Testis (tissue), 3 donors: ENCODE results near the gene C3. TPM values are rescaled to one million over a fixed set of nuclear protein-coding genes. Genes with fewer than 3 reads are reported as not detected.

Experiments used
- DNase-seq: peaks from one replicate; pipeline ENCODE4 v3.0.0-alpha.2; 2019
- H3K27ac ChIP-seq, 2 donors: fragments of 200-600 bp; sonication (generic); one replicate each; pipeline ENCODE4 v1.5.1; 2019
- H3K27me3 ChIP-seq: fragments of 200-600 bp; sonication (generic); one replicate; pipeline ENCODE4 v1.5.1; 2019
- H3K36me3 ChIP-seq: fragments of 200-600 bp; sonication (generic); one replicate; pipeline ENCODE4 v1.5.1; 2017; ENCODE audit warnings: low read depth; ENCODE audit errors: missing control alignments
- H3K4me1 ChIP-seq: fragments of 200-600 bp; sonication (generic); one replicate; pipeline ENCODE4 v1.5.1; 2019
- H3K4me3 ChIP-seq, 2 donors: fragments of 200-600 bp; sonication (generic); one replicate each; pipeline ENCODE4 v1.5.1; 2017 to 2019
- H3K9me3 ChIP-seq: fragments of 200-600 bp; sonication (generic); one replicate; pipeline ENCODE4 v1.5.1; 2017
- CTCF ChIP-seq, 3 experiments: fragments of 450-650 bp in 2 of 3; fragments of 200-600 bp in 1 of 3; sonication (generic) in 1 of 3; IDR thresholded peaks; one replicate each; pipeline ENCODE4 v1.5.1; 2016 to 2019; ENCODE audit warnings: antibody characterized with exemption in 3 of 3, mild to moderate bottlenecking in 2 of 3, moderate library complexity in 1 of 3
- POLR2A ChIP-seq: fragments of 450-650 bp; IDR thresholded peaks from one replicate; pipeline ENCODE4 v1.6.1; 2017; ENCODE audit warnings: antibody characterized with exemption, mild to moderate bottlenecking, moderate library complexity
- WGBS, 2 donors: methylation state at CpG; one replicate each; pipeline ENCODE4 v1.1.5; 2018; 5-methylcytosine and 5-hydroxymethylcytosine counted together
- intact Hi-C: fragments of 100-400 bp; cut with DNase I; formaldehyde crosslinking; loops from one replicate; pipeline ENCODE4 v1.15.1; 2023; ENCODE audit warnings: low total_unique reads
- polyA plus RNA-seq: library from polyadenylated mRNA; stranded (reverse); fragments of 350-450 nt; fragmentation: Illumina TruSeq; extraction: RNeasy Lipid Tissue Mini Kit (QIAGEN cat#74804); gene quantifications from one replicate; pipeline ENCODE4 v1.2.3, GENCODE V29; 2014; ENCODE audit warnings: low read depth, low replicate concordance; ENCODE audit not compliant: insufficient read depth
- total RNA-seq, 2 donors: library from RNA; depleted of rRNA; stranded (reverse); fragments of >200 nt; gene quantifications; one replicate each; pipeline ENCODE4 v1.2.3, GENCODE V29; 2016

C3 gene
- total and polyA plus RNA-seq, 3 donors from 2014 or later = 49.5 to 500 (median 131) TPM

DNA sequence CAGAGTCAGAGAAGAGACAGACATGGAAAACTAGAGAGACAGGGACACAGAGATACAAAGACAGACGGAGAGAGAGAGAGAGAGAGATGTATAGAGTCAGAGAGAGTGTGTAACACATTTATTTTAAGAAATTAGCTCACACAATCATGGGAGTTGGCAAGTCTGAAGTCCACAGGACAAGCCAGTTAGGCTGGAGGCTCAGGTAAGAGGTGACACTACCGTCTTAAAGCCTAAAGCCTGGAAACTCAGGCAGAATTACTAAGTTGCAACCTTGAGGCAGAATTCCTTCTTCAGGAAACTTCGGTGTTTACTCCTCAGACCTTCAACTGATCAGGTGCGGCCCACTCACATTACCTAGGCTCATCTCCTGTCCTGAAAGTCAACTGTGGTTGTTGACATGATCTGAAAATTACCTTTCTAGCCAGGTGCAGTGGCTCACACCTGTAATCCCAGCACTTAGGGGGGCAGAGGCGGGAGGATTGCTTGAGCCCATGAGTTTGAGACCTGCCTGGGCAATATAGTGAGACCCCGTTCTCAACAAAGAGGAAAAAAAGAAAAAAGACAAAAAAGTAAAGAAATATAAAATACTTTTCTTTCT lies 47.7 kb downstream of the C3 start:
- H3K27me3 ChIP-seq = no peaks in the 10 kb centered on the region
- H3K4me3 ChIP-seq = no peak overlapping the region
- intact Hi-C loops = no loop called here
- WGBS, 2 donors = 91% methylated on average over 6 of the region's 6 CpGs
- no peak overlapping the region for H3K27ac ChIP-seq
- DNase-seq = no peak
- no peaks in the 10 kb centered on the region for H3K36me3 ChIP-seq
- H3K9me3 ChIP-seq = no peaks in the 10 kb centered on the region
- no peak for TF ChIP-seq CTCF (IDR thresholded peaks at IDR 0.05)
- TF ChIP-seq POLR2A = no peak
- H3K4me1 ChIP-seq = no peaks in the 10 kb centered on the region

DNA sequence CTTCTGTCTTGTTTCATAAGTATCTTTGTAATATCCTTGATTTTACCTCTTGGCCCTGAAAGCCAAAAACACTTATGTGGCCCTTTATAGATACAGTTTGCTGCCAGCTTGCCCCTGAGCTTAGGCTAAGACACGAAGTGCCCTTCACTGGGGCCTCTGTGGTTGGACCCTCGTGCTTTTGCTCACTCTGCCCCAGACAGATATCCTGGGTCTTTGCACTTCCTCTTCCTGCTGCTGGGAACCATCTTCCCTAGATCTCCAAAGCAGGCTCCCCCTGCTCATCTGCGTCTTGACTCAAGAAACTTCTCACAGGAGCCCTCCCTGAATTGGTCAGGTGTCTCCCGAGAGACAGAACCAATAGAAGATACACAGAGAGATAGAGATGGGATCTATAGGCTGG lies 48.5 kb downstream of the C3 start:
- no peak for DNase-seq
- no peaks in the 10 kb centered on the region for H3K9me3 ChIP-seq
- H3K4me3 ChIP-seq = no peak overlapping the region
- intact Hi-C loops = no loop called here
- no peaks in the 10 kb centered on the region for H3K36me3 ChIP-seq
- 60 to 88% methylated on average over 3 to 4 of the region's 4 CpGs for whole genome bisulfite sequencing, 2 donors
- TF ChIP-seq CTCF (IDR thresholded peaks at IDR 0.05) (no peak), POLR2A (no peak)
- H3K27ac ChIP-seq = no peak overlapping the region
- no peaks in the 10 kb centered on the region for H3K4me1 ChIP-seq
- H3K27me3 ChIP-seq = no peaks in the 10 kb centered on the region

GRCh38 chr19:6668691-6669090 lies 51.8 kb downstream of the C3 start:
- TF ChIP-seq POLR2A (no peak), CTCF (IDR thresholded peaks at IDR 0.05) (no peak)
- Histone ChIP-seq H3K27ac (no peak overlapping the region), H3K4me3 (no peak overlapping the region), H3K36me3 (no peaks in the 10 kb centered on the region), H3K4me1 (no peaks in the 10 kb centered on the region), H3K9me3 (no peaks in the 10 kb centered on the region), H3K27me3 (no peaks in the 10 kb centered on the region)
- intact Hi-C loops = no loop called here
- no peak for DNase-seq
- WGBS, 2 donors = 84 to 85% methylated on average over 10 to 11 of the region's 11 CpGs

DNA sequence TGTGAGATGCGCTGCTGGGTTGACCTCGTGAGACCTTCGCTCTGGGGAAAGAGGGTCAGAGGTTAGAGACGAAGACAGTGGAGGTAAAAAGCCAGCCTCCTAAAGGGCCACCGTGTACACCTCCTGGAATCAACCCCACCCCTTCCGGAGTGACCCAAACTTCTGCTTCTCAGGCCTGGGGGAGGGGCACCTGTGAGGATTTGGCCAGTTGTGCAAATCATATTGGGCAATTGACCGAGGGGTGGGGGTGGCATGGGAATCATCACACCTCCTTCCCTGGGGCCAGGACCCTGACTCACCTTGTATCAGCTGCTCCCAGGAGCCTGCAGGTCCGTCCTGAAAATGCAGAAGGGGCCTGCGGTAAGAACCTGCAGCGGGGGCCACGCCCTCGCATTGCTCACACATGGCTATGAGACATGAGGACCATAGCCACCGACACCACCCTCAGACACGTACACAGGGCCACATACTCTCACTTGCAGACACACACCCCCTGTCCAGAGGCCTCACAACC lies 53.3 kb downstream of the C3 start:
- TF ChIP-seq CTCF (IDR thresholded peaks at IDR 0.05) (no peak), POLR2A (no peak)
- Histone ChIP-seq H3K4me3 (no peak overlapping the region), H3K27me3 (no peaks in the 10 kb centered on the region), H3K36me3 (no peaks in the 10 kb centered on the region), H3K27ac (no peak overlapping the region), H3K9me3 (no peaks in the 10 kb centered on the region), H3K4me1 (no peaks in the 10 kb centered on the region)
- DNase-seq = no peak
- WGBS, 2 donors = 80 to 87% methylated on average over 7 to 14 of the region's 14 CpGs
- intact Hi-C loops = no loop called here

GRCh38 chr19:6664916-6665315 lies 55.5 kb downstream of the C3 start:
- no peak for DNase-seq
- 95 to 97% methylated on average over 10 to 17 of the region's 17 CpGs for WGBS, 2 donors
- no peaks in the 10 kb centered on the region for H3K4me1 ChIP-seq
- no peak for TF ChIP-seq POLR2A
- no peak overlapping the region for H3K4me3 ChIP-seq
- no peaks in the 10 kb centered on the region for H3K36me3 ChIP-seq
- intact Hi-C loops = no loop called here
- no peaks in the 10 kb centered on the region for H3K27me3 ChIP-seq
- no peaks in the 10 kb centered on the region for H3K9me3 ChIP-seq
- no peak overlapping the region for H3K27ac ChIP-seq
